ENCODE data around the gene CTR9.

The CTR9 gene

GRCh38 chr11:10828402-10828801 lies 77.4 kb downstream of the CTR9 start:
- no peaks in the 10 kb centered on the region for H3K4me1 ChIP-seq (ENCODE audit: insufficient read depth, low read length)

GRCh38 chr11:10829139-10829538 lies 78.1 kb downstream of the CTR9 start:
- Histone ChIP-seq H2AFZ (ENCODE audit: low read depth, low read length) (no peak overlapping the region), H3K9ac (ENCODE audit: low read depth, low read length) (no peak overlapping the region), H3K4me3 (ENCODE audit: low read depth in 1 of 2, low read length in 2 of 2) (no peak overlapping the region), H3K27me3 (ENCODE audit: insufficient read depth, low read length, poor library complexity) (no peaks in the 10 kb centered on the region), H3K36me3 (ENCODE audit: insufficient read depth, low read length) (no peaks in the 10 kb centered on the region), H3K9me3 (ENCODE audit: insufficient read depth, low read length, severe bottlenecking) (no peaks in the 10 kb centered on the region), H3K27ac (ENCODE audit: low read length) (no peak overlapping the region), H4K20me1 (ENCODE audit: insufficient read depth, low read length) (no peaks in the 10 kb centered on the region), H3K4me1 (ENCODE audit: insufficient read depth, low read length) (no peaks in the 10 kb centered on the region), H3K4me2 (ENCODE audit: insufficient read depth, low read length) (no peak overlapping the region), H3K79me2 (ENCODE audit: insufficient read depth, low read length) (no peaks in the 10 kb centered on the region)
- ATAC-seq (ENCODE audit: insufficient read depth, low read depth) (no peak), DNase-seq (no peak)
- TF ChIP-seq CTCF (IDR thresholded peaks at IDR 0.05; ENCODE audit: borderline replicate concordance, extremely low read depth, low read length, poor library complexity, severe bottlenecking) (no peak), EZH2 (IDR thresholded peaks at IDR 0.05; ENCODE audit: borderline replicate concordance, low read depth, low read length, severe bottlenecking) (no peak)

More at GRCh38 chr11:10828402-10828801, 77.4 kb downstream of the CTR9 start:
- DNase-seq = no peak
- Histone ChIP-seq H3K36me3 (ENCODE audit: insufficient read depth, low read length) (no peaks in the 10 kb centered on the region), H3K79me2 (ENCODE audit: insufficient read depth, low read length) (no peaks in the 10 kb centered on the region), H3K4me2 (ENCODE audit: insufficient read depth, low read length) (no peak overlapping the region), H3K9ac (ENCODE audit: low read depth, low read length) (no peak overlapping the region), H3K27me3 (ENCODE audit: insufficient read depth, low read length, poor library complexity) (no peaks in the 10 kb centered on the region), H3K27ac (ENCODE audit: low read length) (no peak overlapping the region), H4K20me1 (ENCODE audit: insufficient read depth, low read length) (no peaks in the 10 kb centered on the region), H3K9me3 (ENCODE audit: insufficient read depth, low read length, severe bottlenecking) (no peaks in the 10 kb centered on the region), H2AFZ (ENCODE audit: low read depth, low read length) (no peak overlapping the region), H3K4me3 (ENCODE audit: low read depth in 1 of 2, low read length in 2 of 2) (no peak overlapping the region)
- no peak for TF ChIP-seq EZH2 (IDR thresholded peaks at IDR 0.05; ENCODE audit: borderline replicate concordance, low read depth, low read length, severe bottlenecking)
- no peak for TF ChIP-seq CTCF (IDR thresholded peaks at IDR 0.05; ENCODE audit: borderline replicate concordance, extremely low read depth, low read length, poor library complexity, severe bottlenecking)
- no peak for ATAC-seq (ENCODE audit: insufficient read depth, low read depth)

Data from DND-41 (cell line).